ENCODE results near the gene LMNB1.
A peak's percentile ranks its signal among the peaks of the same experiment; 100 is the strongest.
"Not testable (repeated sequence)": the region's sequence is repeated elsewhere in the genome, so short reads cannot be mapped to it uniquely, and the experiment has no call there.

LMNB1 gene

GRCh38 chr5:126778675-126779403 is 1.9 kb downstream of the LMNB1 start:
- peak in 2 of 14 donors; percentile 47 to 59 for DNase-seq

- peak in 4 of 14 donors; percentile 1 to 61 (median 13) for DNase-seq
These were observed 3.4 kb downstream of the LMNB1 start for GRCh38 chr5:126780165-126780827.

GRCh38 chr5:126788409-126788808 is 11.5 kb downstream of the LMNB1 start:
- DNase-seq = not testable (repeated sequence)

- no peak for DNase-seq
These were observed 16.2 kb downstream of the LMNB1 start for GRCh38 chr5:126793097-126793496.

GRCh38 chr5:126793648-126794047 is 16.7 kb downstream of the LMNB1 start:
- not testable (repeated sequence) for DNase-seq

GRCh38 chr5:126794157-126794828 is 17.4 kb downstream of the LMNB1 start:
- DNase-seq = no peak

- DNase-seq = no peak
These were observed 22.8 kb downstream of the LMNB1 start for GRCh38 chr5:126799780-126800179.

- DNase-seq = no peak
These were observed 24.4 kb downstream of the LMNB1 start for GRCh38 chr5:126801174-126801991.

GRCh38 chr5:126801992-126802294 is 25.0 kb downstream of the LMNB1 start:
- DNase-seq = peak in 1 of 14 donors; percentile 17

- no peak for DNase-seq
These were observed 28.1 kb downstream of the LMNB1 start for GRCh38 chr5:126805063-126805462.

GRCh38 chr5:126808521-126808988 is 31.6 kb downstream of the LMNB1 start:
- DNase-seq = no peak

GRCh38 chr5:126809916-126810315 is 33.0 kb downstream of the LMNB1 start:
- no peak for DNase-seq

- no peak for DNase-seq
These were observed 33.9 kb downstream of the LMNB1 start for GRCh38 chr5:126810596-126811380.

GRCh38 chr5:126811515-126812198 is 34.7 kb downstream of the LMNB1 start:
- DNase-seq = no peak

- DNase-seq = no peak
These were observed 35.2 kb downstream of the LMNB1 start for GRCh38 chr5:126812199-126812570.

- not testable (repeated sequence) for DNase-seq
These were observed 36.9 kb downstream of the LMNB1 start for GRCh38 chr5:126813799-126814198.

GRCh38 chr5:126814721-126815404 is 37.9 kb downstream of the LMNB1 start:
- no peak for DNase-seq

- DNase-seq = no peak
These were observed 39.7 kb downstream of the LMNB1 start for GRCh38 chr5:126816649-126817048.

- no peak for DNase-seq
These were observed 41.8 kb downstream of the LMNB1 start for GRCh38 chr5:126818736-126819135.

GRCh38 chr5:126819253-126819652 is 42.3 kb downstream of the LMNB1 start:
- DNase-seq = no peak

Measured in C1 segment of cervical spinal cord (tissue), 14 donors.